SU-DHL-6 (cell line): ENCODE measurements around the gene HOOK2.

Experiments used
- EZH2phosphoT487 ChIP-seq: fragments of 200-600 bp; sonication (generic), shearing (Covaris generic); conservative IDR thresholded peaks from 2 replicates; pipeline ENCODE4 v1.6.1; 2018; ENCODE audit warnings: mild to moderate bottlenecking, antibody characterized with exemption, low read length, moderate library complexity, mixed read lengths
- TF ChIP-seq, protein P1 (sequence below): fragments of 200-600 bp; sonication (generic); IDR thresholded peaks from one replicate; pipeline ENCODE4 v1.5.1; 2017; ENCODE audit warnings: antibody characterized with exemption, mild to moderate bottlenecking, low read length, moderate library complexity; ENCODE audit not compliant: insufficient read depth, poor library complexity, severe bottlenecking

GRCh38 chr19:12815088-12815487 lies 39.7 kb upstream of the HOOK2 start:
- TF ChIP-seq, protein P1, sequence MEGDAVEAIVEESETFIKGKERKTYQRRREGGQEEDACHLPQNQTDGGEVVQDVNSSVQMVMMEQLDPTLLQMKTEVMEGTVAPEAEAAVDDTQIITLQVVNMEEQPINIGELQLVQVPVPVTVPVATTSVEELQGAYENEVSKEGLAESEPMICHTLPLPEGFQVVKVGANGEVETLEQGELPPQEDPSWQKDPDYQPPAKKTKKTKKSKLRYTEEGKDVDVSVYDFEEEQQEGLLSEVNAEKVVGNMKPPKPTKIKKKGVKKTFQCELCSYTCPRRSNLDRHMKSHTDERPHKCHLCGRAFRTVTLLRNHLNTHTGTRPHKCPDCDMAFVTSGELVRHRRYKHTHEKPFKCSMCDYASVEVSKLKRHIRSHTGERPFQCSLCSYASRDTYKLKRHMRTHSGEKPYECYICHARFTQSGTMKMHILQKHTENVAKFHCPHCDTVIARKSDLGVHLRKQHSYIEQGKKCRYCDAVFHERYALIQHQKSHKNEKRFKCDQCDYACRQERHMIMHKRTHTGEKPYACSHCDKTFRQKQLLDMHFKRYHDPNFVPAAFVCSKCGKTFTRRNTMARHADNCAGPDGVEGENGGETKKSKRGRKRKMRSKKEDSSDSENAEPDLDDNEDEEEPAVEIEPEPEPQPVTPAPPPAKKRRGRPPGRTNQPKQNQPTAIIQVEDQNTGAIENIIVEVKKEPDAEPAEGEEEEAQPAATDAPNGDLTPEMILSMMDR, result no peak
- TF ChIP-seq EZH2phosphoT487, result no peak
